ENCODE measurements around the gene KDM2B.

The KDM2B gene

GRCh38 chr12:121432740-121433480 lies 147.9 kb downstream of the KDM2B start:
- H3K4me1 Mint-ChIP-seq (ENCODE audit: low read depth): peaks cover 3% of the 10 kb centered on the region
- no peak for DNase-seq (ENCODE audit: low spot score)
- no peak overlapping the region for H3K27ac Mint-ChIP-seq
- H3K4me3 Mint-ChIP-seq: no peak overlapping the region
- peaks cover 83% of the 10 kb centered on the region for H3K36me3 Mint-ChIP-seq (ENCODE audit: low read depth)
- H3K9me3 Mint-ChIP-seq: peaks cover 14% of the 10 kb centered on the region
- no peaks in the 10 kb centered on the region for H3K27me3 Mint-ChIP-seq (ENCODE audit: low read depth)

GRCh38 chr12:121430833-121431415 lies 149.9 kb downstream of the KDM2B start:
- peaks cover 4% of the 10 kb centered on the region for H3K9me3 Mint-ChIP-seq
- H3K27ac Mint-ChIP-seq: no peak overlapping the region
- peaks cover 3% of the 10 kb centered on the region for H3K4me1 Mint-ChIP-seq (ENCODE audit: low read depth)
- peaks cover 81% of the 10 kb centered on the region for H3K36me3 Mint-ChIP-seq (ENCODE audit: low read depth)
- no peak overlapping the region for H3K4me3 Mint-ChIP-seq
- H3K27me3 Mint-ChIP-seq (ENCODE audit: low read depth): no peaks in the 10 kb centered on the region
- DNase-seq (ENCODE audit: low spot score): no peak

GRCh38 chr12:121428883-121429282 lies 151.9 kb downstream of the KDM2B start:
- no peaks in the 10 kb centered on the region for H3K9me3 Mint-ChIP-seq
- peaks cover 3% of the 10 kb centered on the region for H3K4me1 Mint-ChIP-seq (ENCODE audit: low read depth)
- H3K36me3 Mint-ChIP-seq (ENCODE audit: low read depth): peaks cover 75% of the 10 kb centered on the region
- H3K27me3 Mint-ChIP-seq (ENCODE audit: low read depth): no peaks in the 10 kb centered on the region
- H3K4me3 Mint-ChIP-seq: no peak overlapping the region
- H3K27ac Mint-ChIP-seq: no peak overlapping the region
- no peak for DNase-seq (ENCODE audit: low spot score)

- Mint-ChIP-seq H3K4me1 (ENCODE audit: low read depth) (peaks cover 3% of the 10 kb centered on the region), H3K27me3 (ENCODE audit: low read depth) (no peaks in the 10 kb centered on the region), H3K27ac (no peak overlapping the region), H3K9me3 (no peaks in the 10 kb centered on the region), H3K36me3 (ENCODE audit: low read depth) (peaks cover 73% of the 10 kb centered on the region), H3K4me3 (no peak overlapping the region)
- DNase-seq (ENCODE audit: low spot score): no peak
Observed at GRCh38 chr12:121427556-121428050, 153.2 kb downstream of the KDM2B start.

GRCh38 chr12:121424624-121424975 lies 156.2 kb downstream of the KDM2B start:
- H3K4me3 Mint-ChIP-seq: no peak overlapping the region
- H3K27me3 Mint-ChIP-seq (ENCODE audit: low read depth): no peaks in the 10 kb centered on the region
- no peaks in the 10 kb centered on the region for H3K9me3 Mint-ChIP-seq
- DNase-seq (ENCODE audit: low spot score): no peak
- peaks cover 70% of the 10 kb centered on the region for H3K36me3 Mint-ChIP-seq (ENCODE audit: low read depth)
- H3K27ac Mint-ChIP-seq: no peak overlapping the region
- H3K4me1 Mint-ChIP-seq (ENCODE audit: low read depth): peaks cover 3% of the 10 kb centered on the region

- Mint-ChIP-seq H3K4me1 (ENCODE audit: low read depth) (no peaks in the 10 kb centered on the region), H3K27me3 (ENCODE audit: low read depth) (no peaks in the 10 kb centered on the region), H3K27ac (no peak overlapping the region), H3K4me3 (no peak overlapping the region), H3K9me3 (no peaks in the 10 kb centered on the region), H3K36me3 (ENCODE audit: low read depth) (peaks cover 64% of the 10 kb centered on the region)
- DNase-seq (ENCODE audit: low spot score): no peak
Observed at GRCh38 chr12:121423682-121424623, 156.9 kb downstream of the KDM2B start.

GRCh38 chr12:121423253-121423652 lies 157.6 kb downstream of the KDM2B start:
- H3K4me3 Mint-ChIP-seq: no peak overlapping the region
- no peaks in the 10 kb centered on the region for H3K9me3 Mint-ChIP-seq
- H3K27ac Mint-ChIP-seq: no peak overlapping the region
- no peaks in the 10 kb centered on the region for H3K4me1 Mint-ChIP-seq (ENCODE audit: low read depth)
- no peaks in the 10 kb centered on the region for H3K27me3 Mint-ChIP-seq (ENCODE audit: low read depth)
- H3K36me3 Mint-ChIP-seq (ENCODE audit: low read depth): peaks cover 57% of the 10 kb centered on the region
- no peak for DNase-seq (ENCODE audit: low spot score)

GRCh38 chr12:121420109-121420508 lies 160.7 kb downstream of the KDM2B start:
- no peak for DNase-seq (ENCODE audit: low spot score)
- H3K4me3 Mint-ChIP-seq: no peak overlapping the region
- H3K4me1 Mint-ChIP-seq (ENCODE audit: low read depth): peaks cover 8% of the 10 kb centered on the region
- no peak overlapping the region for H3K27ac Mint-ChIP-seq
- no peaks in the 10 kb centered on the region for H3K9me3 Mint-ChIP-seq
- H3K36me3 Mint-ChIP-seq (ENCODE audit: low read depth): peaks cover 52% of the 10 kb centered on the region
- H3K27me3 Mint-ChIP-seq (ENCODE audit: low read depth): no peaks in the 10 kb centered on the region

GRCh38 chr12:121417847-121418246 lies 163.0 kb downstream of the KDM2B start:
- Mint-ChIP-seq H3K4me3 (no peak overlapping the region), H3K36me3 (ENCODE audit: low read depth) (peaks cover 48% of the 10 kb centered on the region), H3K27ac (no peak overlapping the region), H3K4me1 (ENCODE audit: low read depth) (peaks cover 8% of the 10 kb centered on the region), H3K27me3 (ENCODE audit: low read depth) (no peaks in the 10 kb centered on the region), H3K9me3 (no peaks in the 10 kb centered on the region)
- no peak for DNase-seq (ENCODE audit: low spot score)

- no peaks in the 10 kb centered on the region for H3K27me3 Mint-ChIP-seq (ENCODE audit: low read depth)
- H3K27ac Mint-ChIP-seq: no peak overlapping the region
- H3K4me3 Mint-ChIP-seq: no peak overlapping the region
- no peak for DNase-seq (ENCODE audit: low spot score)
- H3K4me1 Mint-ChIP-seq (ENCODE audit: low read depth): peaks cover 8% of the 10 kb centered on the region
- H3K36me3 Mint-ChIP-seq (ENCODE audit: low read depth): peaks cover 28% of the 10 kb centered on the region
- H3K9me3 Mint-ChIP-seq: no peaks in the 10 kb centered on the region
Observed at GRCh38 chr12:121413917-121414316, 166.9 kb downstream of the KDM2B start.

- H3K36me3 Mint-ChIP-seq (ENCODE audit: low read depth): peaks cover 41% of the 10 kb centered on the region
- DNase-seq (ENCODE audit: low spot score): no peak
- peaks cover 32% of the 10 kb centered on the region for H3K4me1 Mint-ChIP-seq (ENCODE audit: low read depth)
Observed at GRCh38 chr12:121405211-121405610, 175.6 kb downstream of the KDM2B start.

GRCh38 chr12:121404734-121405133 lies 176.1 kb downstream of the KDM2B start:
- Mint-ChIP-seq H3K27ac (no peak overlapping the region), H3K4me1 (ENCODE audit: low read depth) (peaks cover 32% of the 10 kb centered on the region), H3K36me3 (ENCODE audit: low read depth) (peaks cover 41% of the 10 kb centered on the region), H3K4me3 (no peak overlapping the region), H3K9me3 (no peaks in the 10 kb centered on the region), H3K27me3 (ENCODE audit: low read depth) (no peaks in the 10 kb centered on the region)
- no peak for DNase-seq (ENCODE audit: low spot score)

More at GRCh38 chr12:121405211-121405610, 175.6 kb downstream of the KDM2B start:
- Mint-ChIP-seq H3K4me3 (no peak overlapping the region), H3K27ac (no peak overlapping the region), H3K27me3 (ENCODE audit: low read depth) (no peaks in the 10 kb centered on the region), H3K9me3 (no peaks in the 10 kb centered on the region)

GRCh38 chr12:121403721-121404120 lies 177.1 kb downstream of the KDM2B start:
- H3K4me1 Mint-ChIP-seq (ENCODE audit: low read depth): peaks cover 33% of the 10 kb centered on the region
- H3K27me3 Mint-ChIP-seq (ENCODE audit: low read depth): no peaks in the 10 kb centered on the region
- no peak overlapping the region for H3K4me3 Mint-ChIP-seq
- no peak for DNase-seq (ENCODE audit: low spot score)
- H3K36me3 Mint-ChIP-seq (ENCODE audit: low read depth): peaks cover 41% of the 10 kb centered on the region
- no peak overlapping the region for H3K27ac Mint-ChIP-seq
- H3K9me3 Mint-ChIP-seq: no peaks in the 10 kb centered on the region

Data from T-helper 2 cell treated with Interferon-gamma antibody and Interleukin-4, amounts not matched to agents 5 μg/mL and 100 μg/mL, for 36 hours (primary cell).